GM20000 (cell line): ENCODE results near the gene KCNK3.

Experiments used
- DNase-seq: peaks from one replicate; pipeline ENCODE4 v3.0.0; 2012; ENCODE audit warnings: low spot score
- CTCF ChIP-seq: IDR thresholded peaks from 2 replicates; pipeline ENCODE4 v1.5.1; 2012; ENCODE audit warnings: mild to moderate bottlenecking, control low read depth; ENCODE audit errors: extremely low read depth, missing control alignments

KCNK3 gene

GRCh38 chr2:26780203-26780760, 87.8 kb downstream of the KCNK3 start:
- no peak for DNase-seq
- no peak for TF ChIP-seq CTCF
